RWPE2 (cell line): ENCODE measurements around the gene CACFD1.
A peak's percentile ranks its signal among the peaks of the same experiment; 100 is the strongest.

Experiments
- ATAC-seq: fragments of 200-7000 bp; cut with Tn5 transposase; 3 replicates; pipeline ENCODE4 v1.9.1; 2021; ENCODE audit warnings: low read depth
- DNase-seq: peaks from one replicate; pipeline ENCODE4 v3.0.0-alpha.2; 2020; ENCODE audit warnings: low spot score
- H3K27ac ChIP-seq: fragments of 450-650 bp; 2 replicates; pipeline ENCODE4 v1.5.1; 2017; ENCODE audit warnings: mild to moderate bottlenecking; ENCODE audit not compliant: poor library complexity, severe bottlenecking
- H3K27me3 ChIP-seq: fragments of 250-450 bp; sonication (Bioruptor Pico); 2 replicates; pipeline ENCODE4 v1.5.1; 2021; ENCODE audit warnings: mild to moderate bottlenecking, moderate library complexity; ENCODE audit not compliant: insufficient read depth, poor library complexity, severe bottlenecking
- H3K36me3 ChIP-seq: fragments of 250-450 bp; sonication (Bioruptor Pico); 2 replicates; pipeline ENCODE4 v1.5.1; 2020; ENCODE audit warnings: low read depth, mild to moderate bottlenecking, moderate library complexity
- H3K4me1 ChIP-seq: fragments of 250-450 bp; sonication (Bioruptor Pico); 2 replicates; pipeline ENCODE4 v1.5.1; 2021; ENCODE audit warnings: mild to moderate bottlenecking, moderate library complexity; ENCODE audit not compliant: insufficient read depth, poor library complexity, severe bottlenecking
- H3K4me3 ChIP-seq: fragments of 250-450 bp; sonication (Bioruptor Pico); 2 replicates; pipeline ENCODE4 v1.5.1; 2021; ENCODE audit warnings: mild to moderate bottlenecking, moderate library complexity; ENCODE audit not compliant: severe bottlenecking
- H3K9me3 ChIP-seq: fragments of 250-450 bp; sonication (Bioruptor Pico); 2 replicates; pipeline ENCODE4 v1.5.1; 2021; ENCODE audit warnings: mild to moderate bottlenecking, moderate library complexity; ENCODE audit not compliant: severe bottlenecking
- TF ChIP-seq, protein P1 (sequence below): fragments of 450-650 bp; IDR thresholded peaks from one replicate; pipeline ENCODE4 v1.5.1; 2017; ENCODE audit warnings: mild to moderate bottlenecking, moderate library complexity; ENCODE audit not compliant: poor library complexity, severe bottlenecking

Gene CACFD1

DNA sequence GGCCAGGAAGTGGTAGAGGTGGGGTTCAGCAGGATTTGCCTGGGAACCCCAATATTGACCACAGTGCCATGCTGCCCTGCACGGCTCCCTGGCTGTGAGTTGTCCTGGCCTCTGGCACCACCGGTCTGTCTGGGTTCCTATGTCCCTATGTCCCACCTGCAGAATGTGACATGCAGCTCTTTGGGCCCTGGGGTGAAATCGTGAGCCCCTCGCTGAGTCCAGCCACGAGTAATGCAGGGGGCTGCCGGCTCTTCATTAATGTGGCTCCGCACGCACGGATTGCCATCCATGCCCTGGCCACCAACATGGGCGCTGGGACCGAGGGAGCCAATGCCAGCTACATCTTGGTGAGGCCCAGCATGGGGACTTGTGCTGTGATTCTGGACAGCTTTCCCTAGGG, 2.0 kb upstream of the CACFD1 start:
- ATAC-seq (no peak), DNase-seq (no peak)
- TF ChIP-seq, protein P1, sequence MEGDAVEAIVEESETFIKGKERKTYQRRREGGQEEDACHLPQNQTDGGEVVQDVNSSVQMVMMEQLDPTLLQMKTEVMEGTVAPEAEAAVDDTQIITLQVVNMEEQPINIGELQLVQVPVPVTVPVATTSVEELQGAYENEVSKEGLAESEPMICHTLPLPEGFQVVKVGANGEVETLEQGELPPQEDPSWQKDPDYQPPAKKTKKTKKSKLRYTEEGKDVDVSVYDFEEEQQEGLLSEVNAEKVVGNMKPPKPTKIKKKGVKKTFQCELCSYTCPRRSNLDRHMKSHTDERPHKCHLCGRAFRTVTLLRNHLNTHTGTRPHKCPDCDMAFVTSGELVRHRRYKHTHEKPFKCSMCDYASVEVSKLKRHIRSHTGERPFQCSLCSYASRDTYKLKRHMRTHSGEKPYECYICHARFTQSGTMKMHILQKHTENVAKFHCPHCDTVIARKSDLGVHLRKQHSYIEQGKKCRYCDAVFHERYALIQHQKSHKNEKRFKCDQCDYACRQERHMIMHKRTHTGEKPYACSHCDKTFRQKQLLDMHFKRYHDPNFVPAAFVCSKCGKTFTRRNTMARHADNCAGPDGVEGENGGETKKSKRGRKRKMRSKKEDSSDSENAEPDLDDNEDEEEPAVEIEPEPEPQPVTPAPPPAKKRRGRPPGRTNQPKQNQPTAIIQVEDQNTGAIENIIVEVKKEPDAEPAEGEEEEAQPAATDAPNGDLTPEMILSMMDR: no peak

DNA sequence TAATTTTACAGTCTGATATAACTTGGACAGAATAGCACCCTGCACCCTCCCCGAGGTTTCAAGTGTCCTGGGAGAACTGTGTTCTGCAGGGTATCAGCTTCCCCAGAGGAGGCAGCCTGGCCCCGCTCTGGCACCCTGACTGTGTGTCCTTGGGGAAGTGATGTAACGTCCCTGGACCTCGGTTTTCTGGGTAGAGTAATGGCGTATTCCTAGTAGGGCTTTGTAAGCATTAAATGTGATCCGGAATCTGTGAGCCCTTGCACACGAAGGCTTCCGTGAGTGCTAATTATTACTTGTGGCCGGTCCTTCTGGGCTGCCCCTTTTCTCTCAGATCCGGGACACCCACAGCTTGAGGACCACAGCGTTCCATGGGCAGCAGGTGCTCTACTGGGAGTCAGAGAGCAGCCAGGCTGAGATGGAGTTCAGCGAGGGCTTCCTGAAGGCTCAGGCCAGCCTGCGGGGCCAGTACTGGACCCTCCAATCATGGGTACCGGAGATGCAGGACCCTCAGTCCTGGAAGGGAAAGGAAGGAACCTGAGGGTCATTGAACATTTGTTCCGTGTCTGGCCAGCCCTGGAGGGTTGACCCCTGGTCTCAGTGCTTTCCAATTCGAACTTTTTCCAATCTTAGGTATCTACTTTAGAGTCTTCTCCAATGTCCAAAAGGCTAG, 1.0 kb upstream of the CACFD1 start:
- H3K27me3 ChIP-seq: no peaks in the 10 kb centered on the region
- H3K4me1 ChIP-seq: peaks cover 3% of the 10 kb centered on the region

More for the DNA sequence above, 2.0 kb upstream of the CACFD1 start:
- H3K4me1 ChIP-seq: peaks cover 3% of the 10 kb centered on the region
- no peak overlapping the region for H3K27ac ChIP-seq
- H3K36me3 ChIP-seq: no peaks in the 10 kb centered on the region
- H3K27me3 ChIP-seq: no peaks in the 10 kb centered on the region
- H3K9me3 ChIP-seq: no peaks in the 10 kb centered on the region
- H3K4me3 ChIP-seq: no peak overlapping the region

DNA sequence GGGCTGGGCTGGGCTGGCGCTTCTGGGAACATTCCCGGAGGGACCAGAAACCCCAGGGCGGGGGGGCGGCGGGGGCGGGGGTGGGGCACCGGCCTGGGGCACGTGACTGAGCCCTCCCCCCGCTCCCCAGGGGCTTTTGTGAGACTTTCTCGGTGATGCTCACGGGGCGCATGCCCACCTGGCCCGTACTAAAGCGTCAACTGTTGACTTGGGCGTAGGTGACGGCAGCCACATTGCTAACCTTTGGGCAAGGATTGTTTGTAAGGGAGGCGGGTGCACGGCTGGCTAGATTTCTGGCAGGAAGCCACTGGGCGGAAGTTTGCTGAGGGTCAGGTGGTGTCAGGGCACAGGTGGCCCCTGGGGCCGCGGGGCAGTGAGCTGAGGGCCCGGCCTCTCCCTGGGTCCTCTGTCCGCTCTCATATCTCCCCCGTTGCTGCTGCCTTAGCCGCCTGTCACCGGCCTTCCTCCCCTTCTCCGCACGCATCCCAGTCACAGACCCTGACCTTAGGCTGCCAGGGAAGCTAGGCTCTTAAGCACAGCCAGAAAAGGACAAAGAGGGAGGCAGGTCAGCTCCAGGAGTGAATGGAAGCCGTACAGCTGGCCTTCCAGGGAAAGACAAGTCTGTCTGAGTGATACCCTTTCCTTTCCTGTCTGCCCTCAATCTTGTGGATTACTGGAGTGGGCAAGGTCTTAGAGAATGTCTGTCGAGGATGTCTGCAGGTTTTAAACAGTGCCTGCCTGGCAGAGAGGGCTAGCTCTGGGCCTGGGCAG, 812 bp downstream of the CACFD1 start:
- peak; percentile 0; the same call in 1 of the 3 replicates for ATAC-seq
- Histone ChIP-seq H3K4me3 (peak overlapping the region; percentile 71), H3K4me1 (peaks cover 3% of the 10 kb centered on the region), H3K27ac (peak overlapping the region; percentile 54), H3K27me3 (no peaks in the 10 kb centered on the region), H3K9me3 (no peaks in the 10 kb centered on the region), H3K36me3 (no peaks in the 10 kb centered on the region)
- no peak for DNase-seq
- TF ChIP-seq, protein P1: no peak

More for the DNA sequence above, 1.0 kb upstream of the CACFD1 start:
- no peak for ATAC-seq
- DNase-seq: no peak
- H3K4me3 ChIP-seq: peak overlapping the region; percentile 71
- no peaks in the 10 kb centered on the region for H3K9me3 ChIP-seq
- TF ChIP-seq, protein P1: no peak
- no peak overlapping the region for H3K27ac ChIP-seq
- H3K36me3 ChIP-seq: no peaks in the 10 kb centered on the region

DNA sequence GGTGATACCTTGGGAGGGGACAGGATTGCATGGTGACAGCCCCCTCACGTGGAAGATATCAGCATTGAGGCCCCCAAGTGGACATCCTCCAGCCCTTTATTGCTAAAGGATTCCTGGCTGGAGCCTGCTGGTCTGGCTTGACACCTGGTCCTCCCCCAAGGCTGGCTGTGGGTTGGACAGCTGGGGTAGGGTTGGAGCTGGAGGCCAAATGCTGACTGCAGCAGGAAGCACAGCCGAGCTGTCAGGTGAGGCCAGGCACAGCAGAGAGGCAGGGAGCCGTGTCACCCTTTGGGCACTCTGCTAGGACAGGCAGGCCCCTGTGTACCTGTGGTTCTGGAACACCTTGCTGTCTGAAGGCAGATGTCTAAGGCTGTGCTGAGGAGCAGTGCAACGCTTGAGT, 2.2 kb downstream of the CACFD1 start:
- H3K27me3 ChIP-seq: no peaks in the 10 kb centered on the region
- no peaks in the 10 kb centered on the region for H3K9me3 ChIP-seq
- TF ChIP-seq, protein P1: no peak
- DNase-seq (no peak), ATAC-seq (no peak)
- no peak overlapping the region for H3K4me3 ChIP-seq
- H3K27ac ChIP-seq: no peak overlapping the region
- H3K4me1 ChIP-seq: peaks cover 3% of the 10 kb centered on the region
- no peaks in the 10 kb centered on the region for H3K36me3 ChIP-seq
